IMR-90 (cell line): ENCODE data around the gene SAMM50. TPM values are rescaled to one million over a fixed set of nuclear protein-coding genes. Genes with fewer than 3 reads are reported as not detected.
A peak's percentile ranks its signal among the peaks of the same experiment; 100 is the strongest.

ENCODE experiments used
- ATAC-seq: fragments of 200-7000 bp; cut with Tn5 transposase; 2 replicates; pipeline ENCODE4 v1.9.1; 2020; ENCODE audit warnings: low read depth, mild to moderate bottlenecking, moderate library complexity
- BruUV-seq: library from RNA; stranded (reverse); fragments of 400-500 nt; replicated peaks from 2 replicates; lab custom pipeline; 2021; lab: Mats Ljungman, UMichigan
- CTCF ChIA-PET: fragments of 300-600 bp; formaldehyde crosslinking; extraction: SDS; loops from one replicate; lab custom pipeline; 2021; ENCODE audit warnings: antibody characterized with exemption; lab: Yijun Ruan, JAX
- POLR2A ChIA-PET: fragments of 300-600 bp; sonication (Branson Sonifier 250); formaldehyde crosslinking; loops from one replicate; lab custom pipeline; 2022; ENCODE audit warnings: antibody characterized with exemption; ENCODE audit not compliant: unreplicated experiment; lab: Charles Lee
- DNase-seq: peaks from one replicate; pipeline ENCODE4 v3.0.0; 2013
- H2AFZ ChIP-seq: replicated peaks from 2 replicates; pipeline ENCODE3; 2013; ENCODE audit warnings: low read length, mild to moderate bottlenecking; ENCODE audit not compliant: poor library complexity
- H2AK5ac ChIP-seq: 2 replicates; pipeline ENCODE4 v1.6.1; 2013; ENCODE audit warnings: low read depth, low read length, inconsistent platforms
- H2AK9ac ChIP-seq: replicated peaks from 2 replicates; pipeline ENCODE3; 2013; ENCODE audit warnings: mild to moderate bottlenecking, low read depth, low read length, moderate library complexity; ENCODE audit not compliant: poor library complexity
- H2BK120ac ChIP-seq: 2 replicates; pipeline ENCODE4 v1.6.1; 2013; ENCODE audit warnings: low read depth, low read length, inconsistent platforms
- H2BK15ac ChIP-seq: 3 replicates; pipeline ENCODE4 v1.6.1; 2013; ENCODE audit warnings: low read depth, low read length, inconsistent platforms
- H2BK20ac ChIP-seq: 2 replicates; pipeline ENCODE4 v1.6.1; 2013; ENCODE audit warnings: low read depth, mild to moderate bottlenecking, inconsistent platforms, low read length, moderate library complexity
- H2BK5ac ChIP-seq: 2 replicates; pipeline ENCODE4 v1.6.1; 2013; ENCODE audit warnings: mild to moderate bottlenecking, low read depth, low read length, inconsistent platforms; ENCODE audit not compliant: poor library complexity, severe bottlenecking
- H3K14ac ChIP-seq: replicated peaks from 2 replicates; pipeline ENCODE4 v1.6.1; 2013; ENCODE audit warnings: low read depth, low read length, inconsistent platforms
- H3K18ac ChIP-seq: 2 replicates; pipeline ENCODE4 v1.6.1; 2013; ENCODE audit warnings: low read depth, low read length, control low read depth
- H3K23ac ChIP-seq: 2 replicates; pipeline ENCODE4 v1.6.1; 2013; ENCODE audit warnings: low read depth, low read length, inconsistent platforms
- H3K27ac ChIP-seq: 2 replicates; pipeline ENCODE4 v1.5.1; 2013; ENCODE audit warnings: mild to moderate bottlenecking, control low read depth, low read length; ENCODE audit not compliant: insufficient read depth
- H3K27me3 ChIP-seq: 2 replicates; pipeline ENCODE4 v1.6.1; 2013; ENCODE audit warnings: low read length; ENCODE audit not compliant: control insufficient read depth, insufficient read depth
- H3K36me3 ChIP-seq: 2 replicates; pipeline ENCODE4 v1.6.1; 2013; ENCODE audit warnings: low read length, mixed read lengths; ENCODE audit not compliant: control insufficient read depth, insufficient read depth
- H3K4ac ChIP-seq: 2 replicates; pipeline ENCODE4 v1.6.1; 2013; ENCODE audit warnings: low read depth, low read length, inconsistent platforms
- H3K4me1 ChIP-seq: 2 replicates; pipeline ENCODE4 v1.6.1; 2013; ENCODE audit warnings: low read length, mixed read lengths; ENCODE audit not compliant: control insufficient read depth, insufficient read depth
- H3K4me2 ChIP-seq: 2 replicates; pipeline ENCODE4 v1.6.1; 2013; ENCODE audit warnings: low read depth, mild to moderate bottlenecking, control low read depth, low read length, moderate library complexity
- H3K4me3 ChIP-seq: 2 replicates; pipeline ENCODE4 v1.5.1; 2013; ENCODE audit warnings: low read depth, mild to moderate bottlenecking, control low read depth, low read length, moderate library complexity; ENCODE audit not compliant: insufficient read depth
- H3K56ac ChIP-seq: 2 replicates; pipeline ENCODE4 v1.6.1; 2013; ENCODE audit warnings: low read length, inconsistent platforms; ENCODE audit not compliant: insufficient read depth; ENCODE audit errors: extremely low read depth
- H3K79me1 ChIP-seq, 2 experiments: 2 replicates each; pipeline ENCODE4 v1.6.1; 2013; ENCODE audit warnings: low read length in 2 of 2, inconsistent platforms in 1 of 2, low read depth in 1 of 2
- H3K9ac ChIP-seq: 2 replicates; pipeline ENCODE4 v1.6.1; 2013; ENCODE audit warnings: low read depth, low read length, control low read depth
- H3K9me1 ChIP-seq: 2 replicates; pipeline ENCODE4 v1.6.1; 2013; ENCODE audit warnings: low read length, inconsistent platforms; ENCODE audit not compliant: insufficient read depth
- H3K9me3 ChIP-seq: 2 replicates; pipeline ENCODE4 v1.6.1; 2013; ENCODE audit warnings: low read length; ENCODE audit not compliant: control insufficient read depth, insufficient read depth
- H4K20me1 ChIP-seq: 2 replicates; pipeline ENCODE4 v1.6.1; 2013; ENCODE audit warnings: low read length, inconsistent platforms; ENCODE audit not compliant: insufficient read depth
- H4K5ac ChIP-seq: 2 replicates; pipeline ENCODE4 v1.6.1; 2013; ENCODE audit warnings: mild to moderate bottlenecking, low read depth, low read length, control low read depth
- H4K8ac ChIP-seq, 2 experiments: 2 replicates each; pipeline ENCODE4 v1.6.1; 2013; ENCODE audit warnings: low read depth in 2 of 2, low read length in 2 of 2, control low read depth in 1 of 2, inconsistent platforms in 1 of 2
- H4K91ac ChIP-seq: 2 replicates; pipeline ENCODE4 v1.6.1; 2013; ENCODE audit warnings: low read depth, low read length, inconsistent platforms; ENCODE audit not compliant: insufficient read depth
- MAFK ChIP-seq: IDR thresholded peaks from 2 replicates; pipeline ENCODE4 v1.6.1; 2012; ENCODE audit warnings: low read depth, low read length, improper control_type of control experiment
- USF2 ChIP-seq: fragments of 150-350 bp; IDR thresholded peaks from 2 replicates; pipeline ENCODE4 v1.6.1; 2017; ENCODE audit warnings: mild to moderate bottlenecking, antibody characterized with exemption, low read length, low read depth
- WGBS, 2 experiments: methylation state at CpG; one replicate each; pipeline versions ENCODE4 v1.1.5 to v1.1.7; 2013; ENCODE audit warnings: missing lambda C conversion rate in 2 of 2; ENCODE audit not compliant: insufficient read length in 1 of 2; ENCODE audit errors: extremely low coverage in 2 of 2; 5-methylcytosine and 5-hydroxymethylcytosine counted together
- dilution Hi-C: fragments of 300-500 bp; cut with HindIII; formaldehyde crosslinking; loops from one replicate; pipeline ENCODE4 v1.14.3; 2018; ENCODE audit warnings: low sequenced_read_pairs; ENCODE audit not compliant: unreplicated experiment
- in situ Hi-C: fragments of 300-500 bp; cut with MboI; formaldehyde crosslinking; loops from 3 replicates; pipeline ENCODE4 v1.14.3; 2019; ENCODE audit warnings: low sequenced_read_pairs, inconsistent platforms, mixed read lengths
- intact Hi-C: fragments of 100-400 bp; cut with micrococcal nuclease; formaldehyde crosslinking; loops from 2 replicates; pipeline ENCODE4 v1.10.0; 2022
- polyA plus RNA-seq, 3 experiments: library from polyadenylated mRNA; depleted of rRNA; stranded (reverse); fragments of >200 nt; gene quantifications; 2 replicates each; pipeline ENCODE4 v1.2.3, GENCODE V29; 2012; ENCODE audit warnings: low replicate concordance in 1 of 3
- total RNA-seq: library from RNA; depleted of rRNA; stranded (reverse); fragments of >200 nt; gene quantifications from 2 replicates; pipeline ENCODE4 v1.2.3, GENCODE V29; 2012

Gene SAMM50
- total and polyA plus RNA-seq, 2 of the 4 experiments (the other 2 are of a cell fraction) = 40.6 to 43.7 TPM

GRCh38 chr22:44033287-44033686, 78.0 kb downstream of the SAMM50 start:
- POLR2A ChIA-PET = no interaction called here
- H3K9me1 ChIP-seq = peaks cover 10% of the 10 kb centered on the region

More at GRCh38 chr22:44033287-44033686, 78.0 kb downstream of the SAMM50 start:
- CTCF ChIA-PET = no interaction called here
- no peak overlapping the region for H3K56ac ChIP-seq
- peak overlapping the region; percentile 29; the same call in 1 of the 2 replicates for H3K4me2 ChIP-seq
- H3K4me1 ChIP-seq = peaks cover 10% of the 10 kb centered on the region
- no peak overlapping the region for H2AK9ac ChIP-seq
- no peak overlapping the region for H2AFZ ChIP-seq
- no peak overlapping the region for H3K18ac ChIP-seq
- H2BK15ac ChIP-seq = no peak overlapping the region
- intact Hi-C loops (no loop called here), dilution Hi-C loops (no loop called here), in situ Hi-C loops (no loop called here)
- BruUV-seq = no TSS peak
- no peak overlapping the region for H4K8ac ChIP-seq
- no peak overlapping the region for H3K14ac ChIP-seq
- H3K79me1 ChIP-seq = peaks cover 8 to 60% of the 10 kb centered on the region in 2 experiments; a peak in 3 of 4 replicates
- H4K20me1 ChIP-seq = peaks cover 11% of the 10 kb centered on the region; the same call in 1 of the 2 replicates
- DNase-seq (no peak), ATAC-seq (no peak)
- no peak overlapping the region for H3K9ac ChIP-seq
- no peak for TF ChIP-seq USF2
- no peak for TF ChIP-seq MAFK
- H3K23ac ChIP-seq = no peak overlapping the region
- WGBS, 2 experiments = no CpG with 5 or more reads among the region's 7 CpGs
- H2BK20ac ChIP-seq = no peak overlapping the region
- no peak overlapping the region for H3K4ac ChIP-seq
- H3K4me3 ChIP-seq = no peak overlapping the region
- no peak overlapping the region for H2BK5ac ChIP-seq
- no peak overlapping the region for H2AK5ac ChIP-seq
- no peaks in the 10 kb centered on the region for H3K9me3 ChIP-seq
- no peak overlapping the region for H4K5ac ChIP-seq
- no peak overlapping the region for H2BK120ac ChIP-seq
- H3K27me3 ChIP-seq = no peaks in the 10 kb centered on the region
- no peak overlapping the region for H4K91ac ChIP-seq
- no peaks in the 10 kb centered on the region for H3K36me3 ChIP-seq
- peak overlapping the region; percentile 39; the same call in 1 of the 2 replicates for H3K27ac ChIP-seq
